Caco-2 (cell line): ENCODE results near the gene SLC10A2. TPM values are rescaled to one million over a fixed set of nuclear protein-coding genes. Genes with fewer than 3 reads are reported as not detected.

ENCODE experiments used
- BruUV-seq: library from RNA; stranded (reverse); fragments of 400-500 nt; replicated peaks from 2 replicates; lab custom pipeline; 2021; lab: Mats Ljungman, UMichigan
- CTCF ChIA-PET: fragments of 300-600 bp; sonication (Branson Sonifier 250); formaldehyde crosslinking; loops from one replicate; lab custom pipeline; 2022; ENCODE audit warnings: antibody characterized with exemption; lab: Charles Lee
- POLR2A ChIA-PET: fragments of 300-600 bp; sonication (Branson Sonifier 250); formaldehyde crosslinking; loops from one replicate; lab custom pipeline; 2022; ENCODE audit warnings: antibody characterized with exemption; lab: Charles Lee
- DNase-seq, 2 experiments: peaks; one replicate each; pipeline versions ENCODE4 v3.0.0 to v3.0.0-alpha.2; 2020 to 2022
- H3K27me3 ChIP-seq: replicated peaks from 2 replicates; pipeline ENCODE4 v1.6.0; 2011; ENCODE audit warnings: low read length; ENCODE audit not compliant: control insufficient read depth, insufficient read depth
- H3K36me3 ChIP-seq: 2 replicates; pipeline ENCODE4 v1.5.1; 2011; ENCODE audit warnings: low read length; ENCODE audit not compliant: control insufficient read depth, insufficient read depth
- H3K4me1 ChIP-seq: fragments of 250-450 bp; sonication (Bioruptor Pico); 2 replicates; pipeline ENCODE4 v1.5.1; 2020; ENCODE audit warnings: mild to moderate bottlenecking
- H3K4me3 ChIP-seq: 2 replicates; pipeline ENCODE4 v1.5.1; 2011; ENCODE audit warnings: low read depth, mild to moderate bottlenecking, control low read depth, low read length
- H3K9me3 ChIP-seq: fragments of 250-450 bp; sonication (Bioruptor Pico); 2 replicates; pipeline ENCODE4 v1.5.1; 2020; ENCODE audit warnings: mild to moderate bottlenecking, moderate library complexity
- H3K27ac Mint-ChIP-seq: one replicate; pipeline ENCODE4 v1.8.0; 2022; ENCODE audit warnings: mixed read lengths; ENCODE audit not compliant: unreplicated experiment
- H3K27me3 Mint-ChIP-seq: one replicate; pipeline ENCODE4 v1.8.0; 2022; ENCODE audit warnings: mixed read lengths; ENCODE audit not compliant: insufficient read depth, unreplicated experiment
- H3K36me3 Mint-ChIP-seq: one replicate; pipeline ENCODE4 v1.8.0; 2022; ENCODE audit warnings: mild to moderate bottlenecking, mixed read lengths; ENCODE audit not compliant: insufficient read depth, unreplicated experiment
- H3K4me1 Mint-ChIP-seq: one replicate; pipeline ENCODE4 v1.8.0; 2022; ENCODE audit warnings: low read depth, mixed read lengths; ENCODE audit not compliant: unreplicated experiment
- H3K4me3 Mint-ChIP-seq: one replicate; pipeline ENCODE4 v1.8.0; 2022; ENCODE audit warnings: mild to moderate bottlenecking, moderate library complexity, mixed read lengths; ENCODE audit not compliant: unreplicated experiment
- H3K9me3 Mint-ChIP-seq: one replicate; pipeline ENCODE4 v1.8.0; 2022; ENCODE audit warnings: mixed read lengths; ENCODE audit not compliant: unreplicated experiment
- intact Hi-C: fragments of 100-400 bp; cut with micrococcal nuclease; formaldehyde crosslinking; loops from one replicate; pipeline ENCODE4 v1.10.0; 2022; ENCODE audit not compliant: unreplicated experiment
- total RNA-seq: library from RNA; stranded (reverse); gene quantifications from 2 replicates; pipeline ENCODE4 v1.2.3, GENCODE V29; 2022
- TF ChIP-seq, protein P1 (sequence below), 2 experiments: fragments of 200-600 bp in 1 of 2; IDR thresholded peaks; 1 replicate in 1 of 2; 2 replicates in 1 of 2; pipeline versions ENCODE4 v1.5.1 to v1.8.0; 2011 to 2022; ENCODE audit warnings: antibody characterized with exemption in 1 of 2, control low read depth in 1 of 2, inconsistent platforms in 1 of 2, low read depth in 1 of 2, low read length in 1 of 2, mild to moderate bottlenecking in 1 of 2, moderate library complexity in 1 of 2; ENCODE audit not compliant: insufficient read depth in 1 of 2, severe bottlenecking in 1 of 2, unreplicated experiment in 1 of 2

Gene SLC10A2
- total RNA-seq, 1 experiment from 2014 or later, result not detected

DNA sequence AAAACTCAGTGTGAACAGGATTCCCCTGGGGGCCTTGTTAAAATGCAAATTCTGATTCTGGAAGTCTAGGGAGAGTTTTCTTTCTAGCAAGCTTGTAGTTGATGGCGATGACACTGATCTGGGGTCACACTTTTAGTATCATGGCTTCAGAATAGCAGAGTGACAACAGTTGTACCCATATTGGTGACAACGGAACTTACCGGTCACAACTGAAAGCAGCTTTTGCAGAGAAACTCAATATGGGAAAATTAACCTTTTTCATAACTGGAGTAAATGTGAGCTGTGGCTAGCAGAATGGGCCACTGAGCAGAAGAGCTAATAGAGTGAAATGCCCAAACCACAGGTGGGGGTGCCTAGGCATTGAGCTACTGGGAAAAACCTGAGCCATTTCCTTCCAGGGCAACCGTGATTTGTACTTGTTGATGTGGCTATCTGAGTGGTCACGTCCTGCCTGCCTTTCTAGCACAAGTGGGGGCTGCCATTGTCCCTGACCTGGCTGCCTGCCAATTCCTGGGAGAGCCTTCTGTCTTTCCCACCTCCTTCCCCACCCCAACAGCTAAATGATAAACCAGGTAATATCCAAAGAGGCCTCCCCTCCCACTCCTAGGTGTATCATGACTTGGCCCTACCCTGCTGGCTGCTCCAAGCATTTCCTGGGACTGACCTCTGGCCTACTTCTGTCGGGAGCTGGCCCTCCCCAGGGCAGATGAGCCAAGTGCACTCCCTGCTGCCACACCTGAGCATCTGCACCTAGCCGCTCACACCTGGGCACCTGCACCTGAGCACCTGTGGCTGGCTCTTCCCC, 1.7 kb upstream of the SLC10A2 start:
- Mint-ChIP-seq H3K4me3 (no peak overlapping the region), H3K36me3 (no peaks in the 10 kb centered on the region), H3K27ac (no peak overlapping the region), H3K9me3 (no peaks in the 10 kb centered on the region), H3K27me3 (peaks cover 3% of the 10 kb centered on the region), H3K4me1 (no peaks in the 10 kb centered on the region)
- DNase-seq, result peak; percentile 40 to 59
- TF ChIP-seq, protein P1, sequence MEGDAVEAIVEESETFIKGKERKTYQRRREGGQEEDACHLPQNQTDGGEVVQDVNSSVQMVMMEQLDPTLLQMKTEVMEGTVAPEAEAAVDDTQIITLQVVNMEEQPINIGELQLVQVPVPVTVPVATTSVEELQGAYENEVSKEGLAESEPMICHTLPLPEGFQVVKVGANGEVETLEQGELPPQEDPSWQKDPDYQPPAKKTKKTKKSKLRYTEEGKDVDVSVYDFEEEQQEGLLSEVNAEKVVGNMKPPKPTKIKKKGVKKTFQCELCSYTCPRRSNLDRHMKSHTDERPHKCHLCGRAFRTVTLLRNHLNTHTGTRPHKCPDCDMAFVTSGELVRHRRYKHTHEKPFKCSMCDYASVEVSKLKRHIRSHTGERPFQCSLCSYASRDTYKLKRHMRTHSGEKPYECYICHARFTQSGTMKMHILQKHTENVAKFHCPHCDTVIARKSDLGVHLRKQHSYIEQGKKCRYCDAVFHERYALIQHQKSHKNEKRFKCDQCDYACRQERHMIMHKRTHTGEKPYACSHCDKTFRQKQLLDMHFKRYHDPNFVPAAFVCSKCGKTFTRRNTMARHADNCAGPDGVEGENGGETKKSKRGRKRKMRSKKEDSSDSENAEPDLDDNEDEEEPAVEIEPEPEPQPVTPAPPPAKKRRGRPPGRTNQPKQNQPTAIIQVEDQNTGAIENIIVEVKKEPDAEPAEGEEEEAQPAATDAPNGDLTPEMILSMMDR (IDR thresholded peaks at IDR 0.05; ENCODE audit: insufficient read depth in 1 of 2, low read depth in 1 of 2, low read length in 1 of 2, severe bottlenecking in 1 of 2, unreplicated experiment in 1 of 2), result peak in 1 of 2 experiments; percentile 34
- ChIA-PET POLR2A (no interaction called here), CTCF (interaction anchor here (1.7 kb wide), 1 partner anchor 198 kb away, joined by 13 read pairs; no protein-coding TSS in a partner anchor)
- Histone ChIP-seq H3K4me3 (no peak overlapping the region), H3K27me3 (no peaks in the 10 kb centered on the region), H3K9me3 (no peaks in the 10 kb centered on the region), H3K36me3 (no peaks in the 10 kb centered on the region), H3K4me1 (no peaks in the 10 kb centered on the region)
- no TSS peak for BruUV-seq
- intact Hi-C loops, result loop anchor here (1.0 kb wide), 2 partner anchors 152 to 198 kb away; no protein-coding TSS in a partner anchor

DNA sequence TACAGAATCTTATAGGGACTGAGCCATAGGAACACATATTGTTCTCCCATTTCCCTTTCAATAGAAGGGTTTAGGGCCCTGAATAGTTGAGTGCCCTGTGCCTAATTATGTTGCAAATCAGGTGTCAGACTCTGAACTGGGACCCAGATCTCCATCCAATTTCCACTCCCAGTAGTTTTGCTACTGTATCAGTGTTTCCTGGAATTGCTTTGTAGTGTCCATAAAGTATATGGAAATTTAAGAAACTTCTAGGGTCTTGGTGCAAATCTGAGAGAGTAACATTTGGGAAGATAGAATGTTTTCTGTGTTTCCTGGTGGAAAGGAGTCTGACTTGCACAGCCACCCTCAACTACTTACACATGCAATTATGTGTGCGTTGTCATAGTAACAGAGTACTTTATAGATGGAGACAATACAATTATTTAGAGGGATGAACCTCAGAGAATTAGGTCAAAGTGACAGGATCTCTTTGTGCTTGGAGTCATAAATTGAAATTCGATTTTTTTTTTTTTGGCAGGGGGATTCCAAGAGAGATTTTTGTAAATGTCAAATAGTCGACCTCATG, 646 bp upstream of the SLC10A2 start:
- no peaks in the 10 kb centered on the region for H3K36me3 ChIP-seq
- H3K9me3 ChIP-seq, result no peaks in the 10 kb centered on the region
- H3K27ac Mint-ChIP-seq, result no peak overlapping the region
- POLR2A ChIA-PET, result no interaction called here
- no TSS peak for BruUV-seq
- H3K4me3 ChIP-seq, result no peak overlapping the region
- H3K27me3 Mint-ChIP-seq, result peaks cover 3% of the 10 kb centered on the region
- no peaks in the 10 kb centered on the region for H3K4me1 ChIP-seq
- H3K4me3 Mint-ChIP-seq, result no peak overlapping the region
- H3K4me1 Mint-ChIP-seq, result no peaks in the 10 kb centered on the region
- TF ChIP-seq, protein P1 (IDR thresholded peaks at IDR 0.05; ENCODE audit: insufficient read depth in 1 of 2, low read depth in 1 of 2, low read length in 1 of 2, severe bottlenecking in 1 of 2, unreplicated experiment in 1 of 2), result no peak
- no peaks in the 10 kb centered on the region for H3K36me3 Mint-ChIP-seq
- DNase-seq, result no peak
- CTCF ChIA-PET, result interaction anchor here (1.7 kb wide), 1 partner anchor 196 kb away, joined by 13 read pairs; no protein-coding TSS in a partner anchor
- intact Hi-C loops, result no loop called here
- H3K27me3 ChIP-seq, result no peaks in the 10 kb centered on the region
- H3K9me3 Mint-ChIP-seq, result no peaks in the 10 kb centered on the region

DNA sequence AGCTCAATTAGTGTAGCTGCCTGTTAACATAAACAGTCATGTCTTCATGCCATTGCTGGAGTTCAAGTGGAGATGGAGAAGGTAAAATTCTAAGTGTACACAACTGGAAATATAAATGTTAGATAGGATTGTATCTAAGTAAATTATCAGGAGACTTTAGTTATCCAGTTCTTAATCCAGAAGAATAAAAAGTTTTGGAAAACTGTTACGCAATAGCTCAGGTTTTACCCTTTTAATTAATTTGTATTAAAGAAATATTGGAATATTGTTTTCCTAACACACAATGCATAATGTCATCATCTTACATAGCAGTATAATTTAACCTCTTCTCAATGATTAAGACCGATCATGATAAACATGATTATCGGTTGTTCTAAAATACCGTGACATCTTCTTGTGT, 2.8 kb downstream of the SLC10A2 start:
- intact Hi-C loops, result no loop called here
- Histone ChIP-seq H3K4me1 (no peaks in the 10 kb centered on the region), H3K9me3 (no peaks in the 10 kb centered on the region), H3K4me3 (no peak overlapping the region), H3K36me3 (no peaks in the 10 kb centered on the region), H3K27me3 (no peaks in the 10 kb centered on the region)
- DNase-seq, result no peak
- Mint-ChIP-seq H3K4me1 (no peaks in the 10 kb centered on the region), H3K27me3 (no peaks in the 10 kb centered on the region), H3K4me3 (no peak overlapping the region), H3K9me3 (no peaks in the 10 kb centered on the region), H3K27ac (no peak overlapping the region), H3K36me3 (no peaks in the 10 kb centered on the region)
- ChIA-PET CTCF (no interaction called here), POLR2A (no interaction called here)
- TF ChIP-seq, protein P1 (IDR thresholded peaks at IDR 0.05; ENCODE audit: insufficient read depth in 1 of 2, low read depth in 1 of 2, low read length in 1 of 2, severe bottlenecking in 1 of 2, unreplicated experiment in 1 of 2), result no peak
- no TSS peak for BruUV-seq
